GM10266 (cell line): ENCODE measurements around the gene ZNF530.
A peak's percentile ranks its signal among the peaks of the same experiment; 100 is the strongest.

Source experiments
- DNase-seq: peaks from one replicate; pipeline ENCODE4 v3.0.0; 2012; ENCODE audit errors: extremely low spot score
- TF ChIP-seq, protein P1 (sequence below): IDR thresholded peaks from 2 replicates; pipeline ENCODE4 v1.5.1; 2012; ENCODE audit warnings: mild to moderate bottlenecking, low read depth; ENCODE audit not compliant: control insufficient read depth, insufficient read depth; ENCODE audit errors: missing control alignments

The ZNF530 gene

DNA sequence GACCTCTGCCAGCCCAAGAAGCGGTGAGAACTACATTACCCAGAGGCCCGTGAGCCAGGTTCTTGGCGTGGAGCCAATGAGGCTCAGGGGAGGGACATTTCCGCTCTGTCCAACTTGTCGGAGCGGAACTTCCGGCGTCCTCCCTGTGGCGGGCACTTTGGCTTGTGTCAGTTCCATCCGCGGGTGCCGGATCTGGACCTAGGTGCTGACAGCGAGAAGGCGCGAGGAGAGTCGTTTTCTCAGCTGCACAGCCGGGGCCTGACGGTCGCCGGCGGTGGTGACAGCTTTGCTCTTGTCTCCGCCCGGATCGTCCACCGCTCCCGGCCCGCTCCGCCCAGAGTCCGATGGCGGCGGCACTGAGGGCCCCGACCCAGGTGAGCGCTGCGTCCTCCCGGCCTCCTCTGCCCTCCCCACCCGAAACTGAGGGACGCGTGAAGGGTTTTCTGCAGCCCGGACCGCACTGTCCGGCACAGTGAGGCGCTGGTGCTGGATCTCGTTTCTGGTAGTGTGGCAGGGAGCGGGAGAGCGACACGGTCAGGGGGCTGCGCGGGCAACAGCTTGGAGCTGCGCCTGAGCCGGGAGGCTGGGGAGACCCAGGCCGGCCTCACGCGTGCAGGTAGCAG is at the start of gene ZNF530:
Gene ZNF530, plus strand, starts transcription at position 125 of the 623 bp plus-strand sequence. CDS start 4,461 bp downstream, outside the sequence.
- peak; percentile 91 for DNase-seq
- TF ChIP-seq, protein P1, sequence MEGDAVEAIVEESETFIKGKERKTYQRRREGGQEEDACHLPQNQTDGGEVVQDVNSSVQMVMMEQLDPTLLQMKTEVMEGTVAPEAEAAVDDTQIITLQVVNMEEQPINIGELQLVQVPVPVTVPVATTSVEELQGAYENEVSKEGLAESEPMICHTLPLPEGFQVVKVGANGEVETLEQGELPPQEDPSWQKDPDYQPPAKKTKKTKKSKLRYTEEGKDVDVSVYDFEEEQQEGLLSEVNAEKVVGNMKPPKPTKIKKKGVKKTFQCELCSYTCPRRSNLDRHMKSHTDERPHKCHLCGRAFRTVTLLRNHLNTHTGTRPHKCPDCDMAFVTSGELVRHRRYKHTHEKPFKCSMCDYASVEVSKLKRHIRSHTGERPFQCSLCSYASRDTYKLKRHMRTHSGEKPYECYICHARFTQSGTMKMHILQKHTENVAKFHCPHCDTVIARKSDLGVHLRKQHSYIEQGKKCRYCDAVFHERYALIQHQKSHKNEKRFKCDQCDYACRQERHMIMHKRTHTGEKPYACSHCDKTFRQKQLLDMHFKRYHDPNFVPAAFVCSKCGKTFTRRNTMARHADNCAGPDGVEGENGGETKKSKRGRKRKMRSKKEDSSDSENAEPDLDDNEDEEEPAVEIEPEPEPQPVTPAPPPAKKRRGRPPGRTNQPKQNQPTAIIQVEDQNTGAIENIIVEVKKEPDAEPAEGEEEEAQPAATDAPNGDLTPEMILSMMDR = no peak

DNA sequence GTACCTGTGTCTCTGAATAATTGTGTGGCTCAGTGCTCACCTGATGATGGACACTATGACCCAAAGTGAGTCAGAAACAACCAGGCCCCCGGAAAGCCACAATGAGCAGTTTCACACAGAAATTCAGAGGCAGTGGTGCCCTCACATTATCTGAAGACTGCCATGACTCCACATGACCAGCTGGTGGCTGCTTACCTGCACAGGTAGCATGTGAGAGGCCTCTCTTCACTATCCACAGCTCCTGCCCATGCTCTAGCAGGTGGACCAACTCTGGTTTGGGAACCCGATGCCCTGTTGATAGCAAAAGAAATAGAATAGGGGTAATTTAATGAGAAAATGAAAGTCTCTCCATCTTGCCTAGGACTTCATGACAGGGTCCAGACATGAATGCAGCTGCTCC is 47.3 kb upstream of the ZNF530 start:
- DNase-seq = no peak
- TF ChIP-seq, protein P1 = no peak

DNA sequence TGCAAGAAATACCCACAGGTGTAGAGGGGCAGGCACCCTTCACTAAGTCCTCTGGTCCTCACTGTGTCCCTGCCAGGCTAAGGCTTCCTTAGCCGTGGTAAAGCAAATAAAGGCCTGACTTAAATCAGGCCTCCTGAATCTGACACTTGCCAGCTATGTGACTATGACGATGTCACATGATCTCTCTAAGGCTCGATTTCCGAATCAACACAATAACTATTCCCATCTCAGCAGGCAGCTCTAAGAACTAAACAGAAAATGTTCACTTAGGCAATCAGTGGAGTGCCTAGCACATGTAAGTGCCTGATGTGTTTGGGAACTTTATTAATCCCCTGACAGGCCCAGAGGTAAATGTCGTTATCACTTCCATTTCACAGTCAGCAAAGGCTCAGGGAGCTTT is 42.0 kb upstream of the ZNF530 start:
- no peak for DNase-seq
- TF ChIP-seq, protein P1 = no peak

DNA sequence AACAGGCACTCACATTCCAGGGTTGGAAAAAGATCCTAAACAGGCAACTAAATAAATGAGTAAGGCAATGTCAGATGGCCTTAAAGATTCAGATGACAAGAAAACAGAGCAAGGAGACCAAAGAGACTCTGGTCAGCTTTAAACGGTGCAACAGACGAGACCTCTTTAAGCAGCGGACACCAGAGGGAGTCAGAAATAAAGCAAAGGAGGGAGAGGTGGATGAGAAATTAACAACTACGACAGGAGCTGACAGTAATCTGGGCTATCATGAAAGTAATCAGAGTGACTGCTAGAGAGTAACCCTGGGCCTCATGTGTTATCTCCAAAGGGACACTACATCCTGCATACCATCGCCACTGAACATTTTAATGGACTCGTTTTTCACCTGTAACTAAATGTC is 41.2 kb upstream of the ZNF530 start:
- no peak for DNase-seq
- TF ChIP-seq, protein P1 = no peak

DNA sequence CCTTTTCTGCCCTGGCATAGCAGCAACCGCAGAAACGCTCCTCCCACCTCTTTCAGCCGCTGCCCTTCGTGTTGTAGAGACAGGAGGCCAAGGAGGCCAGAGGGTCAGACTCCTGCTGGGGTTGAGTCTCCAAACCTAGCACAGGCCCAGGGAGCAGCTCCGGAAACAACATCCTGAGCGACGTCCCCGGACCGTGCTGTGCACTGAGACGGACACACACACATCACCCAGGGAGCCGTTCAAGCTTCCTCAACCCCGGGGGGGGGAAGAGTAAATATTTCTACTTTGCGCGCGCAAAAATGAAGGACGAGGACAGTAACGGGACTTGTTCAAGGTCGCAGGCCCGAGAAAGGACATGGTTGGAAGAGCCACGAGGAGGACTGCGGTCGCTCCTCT is 40.7 kb upstream of the ZNF530 start:
- DNase-seq = no peak
- TF ChIP-seq, protein P1 = no peak

DNA sequence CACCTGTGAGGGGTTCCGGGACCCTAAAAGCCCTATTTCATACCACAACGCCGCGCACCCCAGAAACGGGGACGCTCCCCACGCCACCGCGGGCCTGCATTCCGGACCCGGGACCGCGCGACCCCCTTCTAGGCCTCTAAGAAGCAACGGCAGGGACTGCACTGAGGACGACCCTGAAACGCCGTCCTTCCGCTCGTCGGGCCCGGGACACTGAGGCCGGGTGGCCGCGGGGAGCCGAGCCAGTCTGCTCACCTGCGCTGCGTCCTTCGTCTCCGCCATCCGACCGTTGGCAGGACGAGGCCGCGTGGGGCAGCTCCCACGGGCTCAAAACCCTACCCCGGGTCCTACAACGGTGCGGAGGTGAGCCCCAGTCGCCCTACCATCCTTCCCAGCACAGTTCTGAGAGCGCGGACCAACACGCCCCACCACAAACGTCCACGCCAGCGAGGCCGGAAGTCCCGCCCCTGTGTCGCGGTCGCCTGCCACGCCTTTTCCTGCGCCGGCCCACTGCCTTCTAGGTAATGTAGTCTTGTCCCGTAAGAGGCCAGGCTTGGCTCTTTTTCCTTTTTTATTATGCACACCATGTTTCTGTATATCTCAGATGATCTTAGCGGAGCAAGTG is 40.2 kb upstream of the ZNF530 start, which contains the start of gene ZNF550:
Gene ZNF550, minus strand, starts transcription at position 460 of the 622 bp plus-strand sequence. Its CDS starts 181 bp downstream, at position 279.
- TF ChIP-seq, protein P1 = no peak
- peak; percentile 88 for DNase-seq

DNA sequence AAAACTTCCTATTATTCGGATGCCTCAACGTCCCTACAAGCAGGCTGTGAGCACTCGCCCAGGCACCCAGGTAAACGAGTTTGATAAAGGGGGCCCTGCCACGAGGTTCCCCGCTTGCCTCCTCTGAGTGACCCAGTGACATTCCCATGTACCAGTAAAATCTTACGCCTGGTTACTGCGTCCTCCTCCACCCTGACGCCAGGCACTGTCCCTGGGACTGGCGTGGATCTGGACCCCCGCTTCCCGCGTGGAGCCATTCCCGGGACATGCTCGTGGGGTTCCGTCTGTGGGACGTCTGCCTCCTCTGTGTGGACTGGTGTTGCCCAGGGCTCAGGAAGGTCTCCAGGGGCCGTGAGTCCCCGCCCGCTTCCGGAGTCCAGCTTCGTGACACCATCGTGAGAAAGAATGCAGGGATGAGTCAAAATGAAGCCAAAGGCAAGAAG is 39.6 kb upstream of the ZNF530 start:
- no peak for DNase-seq
- TF ChIP-seq, protein P1 = no peak
